NCI-H2171 treated with DMSO at 0.1 percent for 48 hours (cell line): ENCODE results near the gene GNAI2.
A peak's percentile ranks its signal among the peaks of the same experiment; 100 is the strongest.
"Not testable (repeated sequence)": the region's sequence is repeated elsewhere in the genome, so short reads cannot be mapped to it uniquely, and the experiment has no call there.

Experiments
- DNase-seq: peaks from one replicate; lab custom pipeline; 2025; lab: John Stamatoyannopoulos, UW

Gene GNAI2

DNA sequence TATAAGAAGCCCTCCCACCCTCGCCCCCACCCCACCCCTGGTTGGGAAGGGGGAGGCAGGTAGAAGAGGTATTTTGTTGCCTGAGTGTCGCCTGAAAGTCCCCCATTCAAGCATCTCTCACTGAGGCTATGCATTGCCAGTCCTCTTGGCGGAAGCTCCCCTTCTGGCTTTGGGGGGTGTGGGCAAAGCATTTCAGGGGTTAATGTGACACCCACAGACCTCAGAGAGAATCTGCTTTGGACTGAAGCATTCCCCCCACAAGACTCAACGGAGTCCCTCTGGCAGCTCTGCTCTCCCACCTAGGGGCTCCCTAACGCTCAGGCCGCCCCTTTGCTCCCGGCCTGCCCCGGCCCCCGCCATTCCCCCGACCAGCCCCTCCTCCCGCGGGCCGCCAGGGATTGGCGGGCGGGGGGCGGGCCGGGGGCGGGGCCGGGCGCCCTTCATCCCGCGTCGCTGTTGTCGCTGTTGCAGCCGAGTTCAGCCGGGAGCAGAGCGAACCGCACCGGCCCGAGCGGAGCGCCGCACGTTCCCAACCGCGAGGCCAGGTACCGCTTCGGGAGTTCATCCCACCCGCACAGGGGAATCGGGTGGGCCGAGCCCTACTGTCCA, 31.1 kb upstream of the GNAI2 start, which contains the start of gene SLC38A3:
TSS of gene SLC38A3 (plus strand) at position 468 of the 609 bp plus-strand sequence. CDS start 8,929 bp downstream, outside the sequence.
- peak; percentile 27 for DNase-seq

DNA sequence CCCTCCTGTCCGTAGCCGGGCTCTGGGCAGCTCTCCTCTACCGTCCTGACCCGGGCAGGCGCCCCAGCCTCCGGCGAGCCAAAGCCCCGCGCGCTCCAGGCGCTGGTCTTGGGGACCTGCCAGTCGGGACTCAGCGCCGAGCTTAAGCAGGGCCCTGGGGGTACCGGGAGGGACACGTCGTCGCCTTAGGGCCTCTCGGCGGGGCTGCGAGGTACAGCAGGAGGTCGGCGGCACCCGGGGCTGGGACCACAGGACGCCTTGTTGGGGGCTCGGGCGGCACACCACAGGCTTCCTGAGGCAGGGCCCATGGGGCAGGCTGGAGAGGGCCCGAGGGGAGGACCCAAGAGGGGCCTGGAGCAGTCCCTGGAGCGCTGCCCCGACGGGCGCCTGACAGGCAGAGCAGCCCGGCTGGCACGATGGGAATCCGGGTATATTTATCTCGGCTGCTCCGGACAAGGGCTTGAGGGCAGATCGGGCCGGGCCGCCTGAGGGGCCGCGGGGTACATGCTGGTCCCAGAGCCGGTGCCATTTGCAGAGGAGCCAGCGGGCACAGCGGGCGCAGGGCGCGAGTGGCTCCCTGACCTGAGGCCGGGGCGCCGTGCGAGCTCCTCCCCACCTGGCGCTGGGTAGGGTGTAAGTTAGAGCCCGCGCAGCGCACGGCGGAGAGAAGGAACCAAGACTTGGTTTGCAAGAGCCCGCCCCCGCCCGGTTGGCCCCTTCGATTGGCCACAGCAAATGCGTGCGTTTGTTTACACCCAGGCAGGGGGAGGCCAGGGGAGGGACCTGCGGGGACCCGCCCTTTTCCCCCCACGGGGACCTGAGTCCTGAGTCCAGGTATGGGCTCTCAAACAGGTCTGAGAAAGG, 30.4 kb upstream of the GNAI2 start:
- no peak for DNase-seq

DNA sequence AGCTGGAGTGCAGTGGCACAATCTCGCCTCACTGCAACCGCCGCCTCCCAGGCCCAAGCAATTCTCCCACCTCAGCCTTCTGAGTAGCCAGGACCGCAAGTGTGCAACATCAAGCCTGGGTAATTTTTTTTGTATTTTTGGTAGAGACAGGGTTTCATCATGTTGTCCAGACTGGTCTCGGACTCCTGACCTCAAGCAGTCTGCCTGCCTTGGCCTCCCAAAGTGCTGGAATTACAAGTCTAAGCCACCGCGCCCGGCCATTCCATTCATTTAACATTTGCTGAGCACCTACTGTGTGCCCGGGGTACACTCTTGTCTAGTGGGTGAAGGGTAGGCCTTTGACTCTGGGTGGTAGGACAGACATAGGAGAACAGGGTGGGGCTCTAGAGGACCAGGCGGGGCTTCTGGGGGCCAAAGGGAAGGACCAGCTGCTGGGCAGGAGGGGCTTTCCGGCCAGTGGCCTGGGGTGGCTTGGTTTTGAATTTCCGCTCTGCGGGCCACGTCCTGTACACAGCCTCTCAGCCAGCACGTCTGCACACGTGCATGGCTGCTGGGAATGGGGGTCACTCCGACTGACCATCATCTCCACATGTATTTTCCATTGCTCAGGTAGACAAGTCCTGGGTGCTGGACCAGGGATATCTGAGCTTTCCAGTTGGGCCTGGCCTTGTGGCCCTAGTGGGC, 28.5 kb upstream of the GNAI2 start:
- DNase-seq = no peak

DNA sequence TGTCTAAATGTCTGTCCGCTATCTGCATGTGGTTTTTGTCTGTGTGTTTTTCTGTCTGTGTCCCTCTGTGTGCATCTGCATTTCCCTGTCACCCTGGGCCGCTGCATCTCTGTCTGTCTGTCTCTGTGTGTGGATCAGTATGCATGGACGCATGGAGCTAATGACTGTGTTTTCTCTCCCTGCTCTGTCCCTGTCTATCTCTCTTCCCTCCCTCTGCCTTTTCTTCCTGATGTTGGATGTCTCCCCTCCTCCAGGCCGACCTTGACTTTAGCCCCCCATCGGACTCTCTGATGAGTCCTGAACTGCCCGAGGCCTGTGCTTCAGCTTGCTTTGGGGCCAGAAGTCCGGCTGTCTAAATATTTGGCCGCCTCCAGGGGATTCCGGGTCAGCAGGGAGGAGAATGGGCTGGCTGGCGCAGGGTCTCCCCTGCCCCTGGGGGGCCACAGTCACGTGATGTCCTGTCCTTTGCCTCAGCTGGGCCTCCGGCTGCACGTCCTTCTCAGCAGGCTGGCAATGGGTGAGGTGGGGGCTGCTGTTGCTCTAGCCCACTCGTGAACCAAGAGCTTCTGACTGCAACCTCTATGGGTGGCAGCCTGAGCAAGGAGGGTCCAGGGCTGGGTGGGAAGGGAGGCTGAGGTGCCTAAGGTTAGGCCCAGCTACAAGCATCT, 27.2 kb upstream of the GNAI2 start:
- no peak for DNase-seq

DNA sequence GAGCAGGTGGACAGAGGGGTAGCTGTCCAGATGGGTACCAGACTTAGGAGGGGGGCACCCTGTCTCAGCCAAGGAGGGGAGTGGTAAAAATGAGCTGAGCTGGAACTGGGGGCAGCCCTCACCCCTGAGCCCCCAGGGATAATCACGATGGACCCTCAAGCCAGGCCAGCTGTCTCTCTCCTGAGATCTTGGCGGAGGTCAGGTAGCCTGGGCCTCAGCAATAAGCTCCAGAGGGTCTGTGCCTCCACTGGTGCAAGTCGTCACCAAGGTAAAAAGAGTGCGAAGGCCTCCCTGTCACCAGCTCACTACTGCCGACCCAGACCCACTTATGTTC, 25.9 kb upstream of the GNAI2 start:
- DNase-seq = no peak

DNA sequence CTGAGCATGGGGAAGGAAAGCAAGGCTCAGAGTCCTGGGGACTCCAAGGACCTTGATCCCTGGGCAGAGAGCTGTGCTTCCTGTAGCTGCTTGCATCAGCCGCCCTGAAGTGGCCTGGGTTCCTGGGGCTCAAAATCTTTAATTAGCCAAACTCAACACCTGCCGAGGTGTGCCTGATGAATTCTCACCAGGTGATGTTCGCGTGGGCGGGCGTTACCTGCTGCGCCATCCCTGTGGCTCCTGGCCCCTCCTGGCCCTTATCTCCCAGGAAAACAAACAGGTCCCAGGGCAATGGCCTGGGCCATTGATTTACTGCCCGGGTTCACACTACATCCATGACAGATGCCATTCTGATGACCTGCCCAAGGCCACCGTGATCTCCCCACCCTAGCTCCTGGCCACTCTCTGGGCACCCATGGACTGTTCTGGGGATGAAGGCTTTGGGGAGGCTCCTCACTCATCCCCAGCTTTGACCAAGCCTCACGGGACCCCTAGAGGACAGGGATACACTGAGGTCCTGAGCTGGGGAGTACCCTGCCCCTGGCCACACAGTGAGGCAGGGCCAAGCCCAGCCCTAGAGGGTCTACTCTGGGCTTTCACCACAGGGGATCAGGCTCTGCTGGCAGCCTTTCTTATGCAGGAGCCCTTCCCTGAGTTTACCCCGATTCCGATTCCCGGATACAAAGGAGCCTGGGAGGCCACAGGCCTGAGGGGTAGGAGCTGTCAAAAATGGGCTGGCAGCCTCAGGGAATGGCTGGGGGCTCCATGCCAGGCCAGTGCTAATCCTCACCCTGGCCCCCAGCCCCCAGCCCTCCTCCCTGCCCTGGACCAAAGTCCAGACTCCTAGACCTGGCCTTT, 25.3 kb upstream of the GNAI2 start:
- DNase-seq = no peak

DNA sequence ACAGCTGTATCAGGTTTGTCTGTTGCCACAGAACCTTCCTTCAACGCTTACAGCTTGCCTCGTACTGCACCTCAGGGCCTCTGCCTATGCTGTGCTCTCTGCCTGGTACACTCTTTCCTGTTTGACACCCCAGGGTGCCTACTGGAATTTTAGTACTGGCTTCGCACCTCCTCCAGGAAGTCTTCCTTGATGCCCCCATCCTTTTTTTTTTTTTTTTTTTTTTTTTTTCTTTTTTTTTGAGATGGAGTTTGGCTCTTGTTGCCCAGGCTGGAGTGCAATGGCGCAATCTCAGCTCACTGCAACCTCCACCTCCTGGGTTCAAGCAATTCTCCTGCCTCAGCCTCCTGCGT, 24.7 kb upstream of the GNAI2 start:
- DNase-seq = not testable (repeated sequence)

DNA sequence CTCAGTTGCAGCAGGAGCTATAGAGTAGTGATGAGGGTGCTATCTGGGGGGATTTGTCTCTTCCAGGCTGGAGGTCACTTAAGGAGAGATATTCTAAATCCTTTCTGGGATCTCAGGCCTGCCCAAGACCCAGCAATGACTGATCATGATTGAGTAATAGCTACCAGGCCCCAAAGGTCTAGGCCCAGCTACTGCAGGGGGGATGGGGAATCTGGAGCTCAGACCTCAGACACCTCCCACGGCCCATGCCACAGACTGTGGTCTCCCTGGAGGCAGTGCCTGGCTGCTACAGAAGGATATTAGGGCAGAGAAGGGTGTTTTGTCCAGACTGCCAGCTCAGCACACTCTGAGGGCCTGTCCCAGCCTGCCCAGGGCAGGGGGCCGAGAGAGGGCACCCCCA, 24.1 kb upstream of the GNAI2 start:
- no peak for DNase-seq

DNA sequence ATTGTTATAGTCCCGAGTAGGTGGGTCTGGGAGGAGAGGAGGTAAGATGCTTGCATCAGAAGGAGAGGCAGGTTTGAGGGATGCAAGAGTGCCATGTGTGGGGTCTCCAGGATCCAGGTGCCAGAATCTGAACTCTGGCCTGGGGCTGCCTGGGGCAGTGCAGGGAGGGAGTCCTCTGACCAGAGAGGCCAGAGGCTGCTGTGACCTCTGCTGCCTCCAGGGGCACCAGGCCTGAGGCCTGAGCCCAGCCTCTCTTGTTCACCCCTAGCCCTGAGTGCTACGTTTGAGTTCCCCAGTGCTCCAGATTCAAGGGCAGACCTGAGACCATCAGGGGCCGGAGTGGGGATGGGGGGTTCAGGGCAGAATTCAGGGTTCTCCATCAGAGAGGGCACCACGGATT, 23.5 kb upstream of the GNAI2 start:
- DNase-seq = no peak

DNA sequence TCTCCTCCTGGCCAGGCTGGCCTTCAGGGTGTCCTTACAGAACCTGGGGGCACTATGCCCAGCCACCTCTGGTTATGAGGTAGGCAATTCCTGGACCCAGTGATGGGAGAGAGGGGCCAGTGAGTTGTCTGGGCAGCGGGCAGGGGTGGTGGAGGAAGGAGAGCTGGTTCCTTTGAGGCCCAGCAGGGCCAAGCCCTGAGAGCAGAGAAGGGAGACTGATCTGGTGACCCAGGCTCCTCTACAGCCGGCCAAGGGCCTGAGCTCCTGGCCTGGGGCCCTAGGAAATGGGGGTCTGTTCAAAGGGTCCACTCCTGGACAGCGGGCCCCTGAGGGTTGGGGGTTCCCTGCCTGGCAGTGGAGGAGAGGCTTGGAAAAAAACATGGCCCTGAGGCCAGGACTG, 23.0 kb upstream of the GNAI2 start:
- DNase-seq = no peak

DNA sequence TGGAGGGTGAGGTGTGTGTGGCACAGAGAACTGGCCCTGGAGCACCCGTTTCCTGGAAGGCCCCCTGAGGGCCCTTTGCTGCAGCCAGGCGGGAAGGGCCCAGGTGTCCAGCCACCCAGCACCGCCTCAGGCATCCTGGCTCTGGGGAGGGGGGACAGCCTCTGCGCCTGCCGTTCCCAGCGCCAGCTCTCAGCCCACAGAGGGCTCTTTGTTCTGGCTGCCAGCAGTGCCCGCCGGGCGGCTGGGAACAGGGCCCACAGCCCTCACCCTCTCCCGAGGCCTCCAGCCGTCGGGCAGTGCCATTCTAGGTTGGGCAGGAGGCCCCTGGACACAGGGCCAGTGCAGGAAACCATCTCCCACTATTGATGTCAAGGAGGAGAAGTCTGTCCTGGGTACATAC, 22.6 kb upstream of the GNAI2 start:
- DNase-seq = no peak

DNA sequence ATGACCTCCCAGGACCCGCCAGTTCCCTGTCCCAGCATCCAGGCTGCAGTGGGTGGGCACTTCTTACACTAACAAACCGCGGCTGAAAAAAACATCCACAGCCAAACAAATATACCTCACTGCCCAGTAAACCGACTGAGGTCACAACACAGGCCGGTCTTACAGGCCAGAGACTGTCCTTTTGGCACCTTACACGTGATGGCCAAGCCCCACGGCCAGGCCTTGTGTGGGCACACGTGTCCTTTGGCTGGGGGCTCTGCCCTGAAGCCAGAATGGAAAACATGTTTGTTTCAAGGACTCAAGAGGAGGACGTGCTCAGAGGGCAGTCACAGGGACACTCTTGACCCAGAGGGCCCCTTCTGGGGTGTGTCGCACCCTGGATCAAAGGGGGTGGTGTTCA, 21.2 kb upstream of the GNAI2 start:
- DNase-seq = no peak

DNA sequence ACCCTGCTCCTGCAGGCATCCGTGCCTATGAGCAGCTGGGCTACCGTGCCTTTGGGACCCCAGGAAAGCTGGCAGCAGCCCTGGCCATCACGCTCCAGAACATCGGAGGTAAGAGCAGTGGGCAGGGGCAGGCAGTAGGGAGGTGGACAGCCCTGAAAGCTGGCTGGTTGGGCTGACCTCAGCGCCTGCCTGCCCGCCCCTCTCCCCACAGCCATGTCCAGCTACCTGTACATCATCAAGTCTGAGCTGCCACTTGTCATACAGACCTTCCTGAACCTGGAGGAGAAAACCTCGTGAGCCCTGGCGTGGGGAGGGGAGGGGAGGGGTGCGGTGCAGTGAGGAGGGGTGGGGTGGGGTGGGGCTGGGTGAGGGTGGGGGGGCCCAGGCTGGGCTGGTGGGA, 20.5 kb upstream of the GNAI2 start:
- DNase-seq = no peak

DNA sequence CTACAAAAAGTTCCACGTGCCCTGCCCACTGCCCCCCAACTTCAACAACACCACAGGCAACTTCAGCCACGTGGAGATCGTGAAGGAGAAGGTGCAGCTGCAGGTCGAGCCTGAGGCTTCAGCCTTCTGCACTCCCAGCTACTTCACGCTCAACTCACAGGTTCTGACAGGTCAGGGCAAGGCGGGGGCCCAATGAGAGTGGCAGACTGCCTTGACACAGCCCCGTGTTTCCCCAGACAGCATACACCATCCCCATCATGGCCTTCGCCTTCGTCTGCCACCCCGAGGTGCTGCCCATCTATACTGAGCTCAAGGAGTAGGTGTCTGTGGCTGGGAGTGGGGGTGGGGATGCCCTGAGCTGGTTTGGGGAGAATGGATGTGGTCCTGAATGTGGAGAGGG, 18.3 kb upstream of the GNAI2 start:
- no peak for DNase-seq

DNA sequence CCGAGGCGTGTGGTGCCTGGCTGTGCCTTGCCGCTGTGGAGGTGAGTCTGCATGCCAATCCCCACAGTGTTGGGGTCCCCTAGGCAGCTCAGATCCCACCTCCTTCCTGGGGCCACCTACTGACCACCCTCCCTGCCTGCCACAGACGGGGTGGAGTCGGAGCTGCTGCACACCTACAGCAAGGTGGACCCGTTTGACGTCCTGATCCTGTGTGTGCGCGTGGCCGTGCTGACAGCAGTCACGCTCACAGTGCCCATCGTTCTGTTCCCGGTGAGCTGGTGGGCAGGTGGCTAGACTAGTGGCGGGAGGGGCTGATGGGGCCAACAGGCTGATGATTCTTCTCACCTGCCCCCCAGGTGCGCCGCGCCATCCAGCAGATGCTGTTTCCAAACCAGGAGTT, 17.6 kb upstream of the GNAI2 start:
- DNase-seq = no peak

DNA sequence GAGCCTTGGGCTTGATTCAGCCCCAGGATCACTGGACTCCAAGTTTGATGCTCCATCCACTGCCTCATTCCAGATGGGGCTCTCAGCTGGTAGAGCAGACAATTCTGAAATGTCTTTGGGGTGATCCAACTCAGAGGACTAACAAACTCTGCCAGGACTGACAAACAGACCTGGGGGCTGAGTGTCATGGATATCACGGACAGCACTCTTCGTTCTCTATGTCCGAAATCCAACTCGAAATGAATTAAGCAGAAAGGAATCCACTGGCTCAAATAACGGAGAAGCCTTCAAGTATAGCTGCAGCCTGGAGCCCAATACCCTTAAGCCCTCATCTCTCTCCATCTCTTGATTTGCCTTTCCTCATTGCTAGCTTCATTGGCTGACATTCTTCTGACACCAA, 16.7 kb upstream of the GNAI2 start:
- DNase-seq = no peak

DNA sequence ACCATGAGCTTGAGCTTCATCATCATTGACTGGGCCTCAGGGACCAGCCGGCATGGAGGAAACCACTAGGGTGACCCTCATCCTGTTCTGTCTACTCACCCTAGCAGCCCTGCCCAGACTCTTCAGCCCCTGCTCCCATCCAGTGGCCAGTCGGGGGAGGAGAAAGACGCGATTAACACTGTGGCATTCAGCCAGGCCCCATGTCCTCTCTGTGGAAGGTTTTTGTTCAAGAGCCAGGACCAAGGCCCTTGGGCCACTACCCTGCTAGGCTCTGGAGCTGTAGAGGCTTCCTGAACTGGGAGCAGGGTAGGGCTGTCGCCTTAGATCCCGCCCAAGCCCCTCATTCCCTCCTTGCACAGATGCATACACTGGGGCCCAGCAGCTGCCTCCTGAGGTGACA, 15.9 kb upstream of the GNAI2 start:
- no peak for DNase-seq

DNA sequence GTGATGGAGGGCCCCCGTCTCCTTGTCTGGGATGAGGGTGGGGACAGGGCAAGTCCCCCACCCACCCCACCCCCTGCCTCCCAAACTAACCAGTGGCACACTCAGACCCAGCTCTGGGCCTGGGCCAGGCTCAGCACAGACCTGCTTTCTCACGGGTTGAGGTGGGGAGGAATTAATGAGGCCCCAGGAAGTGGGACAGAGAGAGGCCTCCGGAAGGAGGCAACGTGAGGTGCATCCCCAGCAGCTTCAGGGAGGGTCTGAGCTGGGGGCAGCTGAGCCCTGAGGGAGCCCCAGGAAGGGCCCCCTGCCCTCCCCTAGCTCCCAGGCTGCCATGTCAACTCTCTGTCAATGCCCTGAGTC, 15.0 kb upstream of the GNAI2 start:
- no peak for DNase-seq

DNA sequence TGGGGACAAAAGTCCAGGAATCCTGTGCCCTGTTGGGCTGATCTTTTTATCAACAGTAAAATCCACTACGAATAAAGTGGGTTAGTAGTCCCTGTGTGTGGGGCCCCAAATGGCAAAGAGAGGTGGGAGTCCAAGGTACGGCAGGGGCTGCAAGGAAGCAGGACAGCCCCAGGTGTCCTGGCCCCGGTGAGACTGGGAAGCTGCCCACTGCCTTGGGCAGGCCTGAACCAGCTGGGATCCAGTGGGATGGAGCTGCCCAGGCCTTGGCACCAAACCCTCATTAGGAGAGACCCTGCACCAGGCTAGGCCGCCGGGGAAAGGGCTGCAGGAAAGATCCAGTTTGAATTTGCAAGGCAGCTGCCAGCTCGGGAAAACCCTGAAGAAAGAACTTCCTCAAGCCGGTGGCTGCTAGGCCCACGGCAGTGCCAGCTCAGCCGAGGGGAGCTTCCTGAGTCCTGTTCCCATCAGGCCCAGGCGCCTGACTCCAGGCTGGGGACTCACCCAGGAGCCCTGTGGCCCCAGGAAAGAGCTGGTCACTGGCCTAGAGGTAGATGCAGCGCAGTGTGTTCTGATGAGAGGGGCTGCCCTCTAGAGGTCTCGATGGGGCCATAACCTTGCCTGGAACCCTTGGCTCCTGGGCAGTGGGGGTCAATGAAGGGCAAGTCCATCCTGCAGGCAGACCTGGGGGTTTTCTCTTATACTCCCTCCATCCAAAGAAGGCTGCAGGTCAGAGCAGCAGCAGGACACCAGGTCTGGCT, 14.4 kb upstream of the GNAI2 start:
- DNase-seq = no peak

DNA sequence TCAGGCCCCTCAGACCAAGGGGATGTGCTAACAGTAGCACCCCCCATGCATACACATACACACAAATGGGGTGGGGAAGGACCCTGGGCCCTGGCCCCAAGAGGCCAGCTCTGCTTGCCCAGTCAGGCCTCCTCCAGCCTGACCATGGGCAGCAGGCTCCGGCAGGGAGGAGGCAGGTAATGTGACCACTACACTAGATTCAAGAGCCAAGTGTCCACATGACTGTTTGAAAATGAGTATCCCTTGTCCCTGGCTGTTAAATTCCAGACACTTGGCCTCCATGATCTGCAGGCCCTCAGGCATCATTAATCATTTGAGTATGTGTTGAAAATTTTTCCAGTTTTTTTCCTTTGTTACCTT, 13.9 kb upstream of the GNAI2 start:
- DNase-seq = no peak

DNA sequence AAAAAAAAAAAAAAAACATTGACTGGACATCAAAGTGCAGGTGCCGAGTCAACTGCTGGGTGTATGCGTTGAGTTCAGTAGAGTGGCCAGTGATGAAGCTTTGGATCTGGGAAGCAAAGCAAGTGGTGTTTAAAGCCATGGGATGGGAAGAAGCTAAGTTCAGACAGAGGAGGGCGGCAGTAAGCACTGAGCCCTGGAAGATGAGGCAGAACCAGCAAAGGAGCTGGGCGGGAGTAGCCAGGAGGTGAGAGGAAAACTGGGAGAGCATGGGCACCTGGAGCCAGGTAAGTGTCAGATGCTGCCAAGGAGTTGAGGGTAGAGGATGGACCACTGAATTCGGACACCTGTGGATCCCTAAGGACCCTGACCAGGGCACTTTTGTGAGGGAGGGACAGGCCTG, 11.4 kb upstream of the GNAI2 start:
- DNase-seq = peak; percentile 1
